Panc1 (cell line): ENCODE measurements around the gene RHOH. TPM values are rescaled to one million over a fixed set of nuclear protein-coding genes. Genes with fewer than 3 reads are reported as not detected.

Source experiments
- ATAC-seq: fragments of 200-7000 bp; cut with Tn5 transposase; 2 replicates; pipeline ENCODE4 v1.9.1; 2020; ENCODE audit warnings: mild to moderate bottlenecking, moderate library complexity
- BruUV-seq: library from RNA; stranded (reverse); fragments of 400-500 nt; replicated peaks from 2 replicates; lab custom pipeline; 2021; lab: Mats Ljungman, UMichigan
- CTCF ChIA-PET: fragments of 300-600 bp; sonication (Branson Sonifier 250); formaldehyde crosslinking; loops from one replicate; lab custom pipeline; 2022; ENCODE audit warnings: antibody characterized with exemption; lab: Charles Lee
- POLR2A ChIA-PET: fragments of 300-600 bp; sonication (Branson Sonifier 250); formaldehyde crosslinking; loops from one replicate; lab custom pipeline; 2022; ENCODE audit warnings: antibody characterized with exemption; lab: Charles Lee
- DNase-seq: peaks from one replicate; pipeline ENCODE4 v3.0.0-alpha.2; 2010; ENCODE audit warnings: low read depth, low spot score
- H3K27ac ChIP-seq: 2 replicates; pipeline ENCODE4 v1.5.1; 2011; ENCODE audit warnings: mild to moderate bottlenecking, low read length, inconsistent platforms
- H3K27me3 ChIP-seq: fragments of 200-500 bp; sonication (Bioruptor generic); 2 replicates; pipeline ENCODE4 v1.6.0; 2014; ENCODE audit warnings: low read length, inconsistent platforms; ENCODE audit not compliant: control insufficient read depth, insufficient read depth
- H3K36me3 ChIP-seq: fragments of 200-500 bp; sonication (Bioruptor generic); 2 replicates; pipeline ENCODE4 v1.5.1; 2014; ENCODE audit warnings: inconsistent platforms, mild to moderate bottlenecking, low read length, moderate library complexity; ENCODE audit not compliant: control insufficient read depth, insufficient read depth
- H3K4me1 ChIP-seq: 2 replicates; pipeline ENCODE4 v1.5.1; 2011; ENCODE audit warnings: inconsistent platforms, mild to moderate bottlenecking, low read length, moderate library complexity; ENCODE audit not compliant: control insufficient read depth, insufficient read depth
- H3K4me3 ChIP-seq, 2 experiments: 2 replicates each; pipeline ENCODE4 v1.5.1; 2011 to 2012; ENCODE audit warnings: low read depth in 2 of 2, low read length in 2 of 2, mild to moderate bottlenecking in 2 of 2, inconsistent platforms in 1 of 2, moderate library complexity in 1 of 2
- H3K9me3 ChIP-seq: fragments of 200-500 bp; sonication (Bioruptor generic); 2 replicates; pipeline ENCODE4 v1.5.1; 2014; ENCODE audit warnings: low read depth, mild to moderate bottlenecking, inconsistent platforms, low read length, moderate library complexity; ENCODE audit not compliant: control insufficient read depth, insufficient read depth
- POLR2AphosphoS5 ChIP-seq: IDR thresholded peaks from 2 replicates; pipeline ENCODE4 v1.6.1; 2012; ENCODE audit warnings: mild to moderate bottlenecking, low read depth, low read length, moderate library complexity
- SIN3A ChIP-seq: IDR thresholded peaks from 2 replicates; pipeline ENCODE4 v1.6.1; 2012; ENCODE audit warnings: low read depth, mild to moderate bottlenecking, low read length, moderate library complexity, borderline replicate concordance; ENCODE audit not compliant: insufficient read depth
- TCF7L2 ChIP-seq: IDR thresholded peaks from 2 replicates; pipeline ENCODE4 v1.6.1; 2011; ENCODE audit warnings: mild to moderate bottlenecking, low read depth, low read length, inconsistent platforms
- in situ Hi-C: cut with HindIII; loops from 2 replicates; pipeline ENCODE4 v1.10.0; 2016; ENCODE audit warnings: low sequenced_read_pairs, low pct_unique_long_range_greater_than_20kb
- intact Hi-C: fragments of 100-400 bp; cut with micrococcal nuclease; formaldehyde crosslinking; loops from one replicate; pipeline ENCODE4 v1.10.0; 2022; ENCODE audit not compliant: unreplicated experiment
- total RNA-seq: library from RNA; stranded (reverse); gene quantifications from one replicate; pipeline ENCODE4 v1.2.1, GENCODE V29; 2021; ENCODE audit not compliant: unreplicated experiment
- TF ChIP-seq, protein P1 (sequence below), 2 experiments: IDR thresholded peaks; 2 replicates each; pipeline ENCODE4 v1.6.1; 2011 to 2012; ENCODE audit warnings: low read depth in 2 of 2, control low read depth in 1 of 2, low read length in 1 of 2, mild to moderate bottlenecking in 1 of 2, moderate library complexity in 1 of 2; ENCODE audit not compliant: insufficient read depth in 1 of 2
- TF ChIP-seq, protein P2 (sequence below): fragments of 450-650 bp; IDR thresholded peaks from 2 replicates; pipeline ENCODE4 v1.5.1; 2017; ENCODE audit warnings: mild to moderate bottlenecking

The RHOH gene
- total RNA-seq, 1 experiment from 2014 or later: 1.2 TPM

DNA sequence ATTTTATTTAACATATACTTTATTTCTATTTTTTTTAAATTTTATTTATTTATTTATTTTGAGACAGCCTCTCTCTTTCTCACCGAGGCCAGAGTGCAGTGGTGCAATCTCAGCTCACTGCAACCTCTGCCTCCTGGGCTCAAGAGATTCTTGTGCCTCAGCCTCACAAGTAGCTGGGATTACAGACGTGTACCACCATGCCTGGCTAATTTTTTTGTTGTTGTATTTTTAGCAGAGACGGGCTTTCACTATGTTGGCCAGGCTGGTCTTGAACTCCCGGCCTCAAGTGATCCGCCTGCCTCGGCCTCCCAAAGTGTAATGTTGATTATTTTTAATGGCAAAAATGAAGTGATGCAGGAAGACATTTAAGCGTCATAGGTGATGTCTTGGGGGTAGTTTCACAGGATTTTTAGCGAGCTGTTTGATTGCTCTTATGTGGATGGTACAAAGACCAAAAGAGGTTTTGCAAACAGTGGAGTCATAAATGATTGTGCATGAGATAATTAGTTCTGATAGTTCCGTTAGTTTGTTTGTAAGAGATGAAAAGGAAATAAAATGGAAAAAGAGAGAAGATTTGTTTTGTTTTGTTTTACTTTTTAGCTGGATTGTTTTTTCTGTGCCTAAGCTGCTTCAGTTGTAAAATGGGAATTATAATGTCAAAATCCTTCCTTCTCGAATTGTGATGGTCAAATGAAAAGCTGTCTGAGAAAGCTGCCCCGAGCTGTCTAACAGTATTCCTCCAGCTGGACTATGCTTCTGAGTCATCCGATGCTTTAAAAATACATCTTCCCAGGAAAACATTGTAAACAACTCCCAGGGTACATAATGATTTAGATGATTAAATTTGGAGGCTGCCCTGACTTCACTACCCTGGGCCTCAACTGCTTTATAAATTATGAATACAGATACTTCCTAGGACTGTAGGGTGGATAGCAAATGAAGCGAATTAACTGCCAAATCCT, 14.7 kb downstream of the RHOH start:
- no peak for TF ChIP-seq TCF7L2
- TF ChIP-seq, protein P1, sequence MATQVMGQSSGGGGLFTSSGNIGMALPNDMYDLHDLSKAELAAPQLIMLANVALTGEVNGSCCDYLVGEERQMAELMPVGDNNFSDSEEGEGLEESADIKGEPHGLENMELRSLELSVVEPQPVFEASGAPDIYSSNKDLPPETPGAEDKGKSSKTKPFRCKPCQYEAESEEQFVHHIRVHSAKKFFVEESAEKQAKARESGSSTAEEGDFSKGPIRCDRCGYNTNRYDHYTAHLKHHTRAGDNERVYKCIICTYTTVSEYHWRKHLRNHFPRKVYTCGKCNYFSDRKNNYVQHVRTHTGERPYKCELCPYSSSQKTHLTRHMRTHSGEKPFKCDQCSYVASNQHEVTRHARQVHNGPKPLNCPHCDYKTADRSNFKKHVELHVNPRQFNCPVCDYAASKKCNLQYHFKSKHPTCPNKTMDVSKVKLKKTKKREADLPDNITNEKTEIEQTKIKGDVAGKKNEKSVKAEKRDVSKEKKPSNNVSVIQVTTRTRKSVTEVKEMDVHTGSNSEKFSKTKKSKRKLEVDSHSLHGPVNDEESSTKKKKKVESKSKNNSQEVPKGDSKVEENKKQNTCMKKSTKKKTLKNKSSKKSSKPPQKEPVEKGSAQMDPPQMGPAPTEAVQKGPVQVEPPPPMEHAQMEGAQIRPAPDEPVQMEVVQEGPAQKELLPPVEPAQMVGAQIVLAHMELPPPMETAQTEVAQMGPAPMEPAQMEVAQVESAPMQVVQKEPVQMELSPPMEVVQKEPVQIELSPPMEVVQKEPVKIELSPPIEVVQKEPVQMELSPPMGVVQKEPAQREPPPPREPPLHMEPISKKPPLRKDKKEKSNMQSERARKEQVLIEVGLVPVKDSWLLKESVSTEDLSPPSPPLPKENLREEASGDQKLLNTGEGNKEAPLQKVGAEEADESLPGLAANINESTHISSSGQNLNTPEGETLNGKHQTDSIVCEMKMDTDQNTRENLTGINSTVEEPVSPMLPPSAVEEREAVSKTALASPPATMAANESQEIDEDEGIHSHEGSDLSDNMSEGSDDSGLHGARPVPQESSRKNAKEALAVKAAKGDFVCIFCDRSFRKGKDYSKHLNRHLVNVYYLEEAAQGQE (IDR thresholded peaks at IDR 0.05; ENCODE audit: insufficient read depth in 1 of 2, low read depth in 2 of 2, low read length in 1 of 2): no peak
- TF ChIP-seq, protein P2, sequence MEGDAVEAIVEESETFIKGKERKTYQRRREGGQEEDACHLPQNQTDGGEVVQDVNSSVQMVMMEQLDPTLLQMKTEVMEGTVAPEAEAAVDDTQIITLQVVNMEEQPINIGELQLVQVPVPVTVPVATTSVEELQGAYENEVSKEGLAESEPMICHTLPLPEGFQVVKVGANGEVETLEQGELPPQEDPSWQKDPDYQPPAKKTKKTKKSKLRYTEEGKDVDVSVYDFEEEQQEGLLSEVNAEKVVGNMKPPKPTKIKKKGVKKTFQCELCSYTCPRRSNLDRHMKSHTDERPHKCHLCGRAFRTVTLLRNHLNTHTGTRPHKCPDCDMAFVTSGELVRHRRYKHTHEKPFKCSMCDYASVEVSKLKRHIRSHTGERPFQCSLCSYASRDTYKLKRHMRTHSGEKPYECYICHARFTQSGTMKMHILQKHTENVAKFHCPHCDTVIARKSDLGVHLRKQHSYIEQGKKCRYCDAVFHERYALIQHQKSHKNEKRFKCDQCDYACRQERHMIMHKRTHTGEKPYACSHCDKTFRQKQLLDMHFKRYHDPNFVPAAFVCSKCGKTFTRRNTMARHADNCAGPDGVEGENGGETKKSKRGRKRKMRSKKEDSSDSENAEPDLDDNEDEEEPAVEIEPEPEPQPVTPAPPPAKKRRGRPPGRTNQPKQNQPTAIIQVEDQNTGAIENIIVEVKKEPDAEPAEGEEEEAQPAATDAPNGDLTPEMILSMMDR: no peak
- intact Hi-C loops (no loop called here), in situ Hi-C loops (no loop called here)
- Histone ChIP-seq H3K27me3 (no peaks in the 10 kb centered on the region), H3K27ac (peak overlapping the region; percentile 59; the same call in 1 of the 2 replicates), H3K4me1 (peaks cover 5% of the 10 kb centered on the region; the same call in 1 of the 2 replicates), H3K9me3 (no peaks in the 10 kb centered on the region), H3K4me3 (no peak overlapping the region), H3K36me3 (no peaks in the 10 kb centered on the region)
- ATAC-seq (peak; percentile 48; the same call in 1 of the 2 replicates), DNase-seq (no peak)
- ChIA-PET CTCF (no interaction called here), POLR2A (no interaction called here)
- BruUV-seq: no TSS peak

DNA sequence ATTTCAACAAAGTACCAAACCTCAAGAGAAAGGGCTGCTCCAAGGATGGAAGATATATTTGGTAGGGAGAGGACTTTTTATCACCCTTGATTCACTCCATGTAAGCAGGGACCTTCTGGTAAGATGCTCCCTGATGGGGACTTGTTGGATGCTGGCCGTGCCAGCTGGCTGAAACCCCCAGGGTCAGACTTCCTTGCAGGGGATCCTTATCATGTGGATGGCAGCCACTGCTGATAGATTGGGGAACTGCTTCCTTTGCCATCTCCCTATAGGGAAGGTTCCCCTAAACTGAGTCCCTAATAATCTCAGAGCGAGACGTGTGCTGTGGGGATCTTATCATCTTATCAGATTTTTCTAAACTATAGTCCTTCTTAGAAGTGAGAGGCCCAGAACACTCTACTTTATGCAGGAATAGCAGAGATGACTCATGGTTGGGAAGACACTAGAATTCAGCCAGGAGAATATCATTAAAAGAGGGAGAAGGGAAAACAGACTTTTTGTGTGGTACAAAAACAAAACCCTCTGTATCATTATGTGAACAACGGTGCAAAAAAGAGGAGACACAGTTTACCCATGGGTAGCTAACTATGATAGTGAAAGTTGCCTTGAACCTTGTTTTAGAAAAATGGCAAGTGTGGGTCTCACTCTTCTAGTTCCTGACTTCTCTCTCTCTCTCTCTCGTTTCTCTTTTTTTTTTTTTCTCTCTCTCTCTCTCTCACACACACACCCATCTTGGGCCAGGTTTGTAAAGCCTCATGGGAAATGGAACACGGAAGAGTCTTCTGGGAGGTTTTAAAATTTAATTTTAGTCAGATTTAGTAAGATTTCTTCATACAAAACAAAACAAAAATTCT, 16.1 kb downstream of the RHOH start:
- in situ Hi-C loops (no loop called here), intact Hi-C loops (no loop called here)
- TF ChIP-seq, protein P1 (IDR thresholded peaks at IDR 0.05; ENCODE audit: insufficient read depth in 1 of 2, low read depth in 2 of 2, low read length in 1 of 2): no peak
- TF ChIP-seq, protein P2: no peak
- TF ChIP-seq POLR2AphosphoS5 (no peak), SIN3A (no peak)
- Histone ChIP-seq H3K4me1 (peaks cover 5% of the 10 kb centered on the region; the same call in 1 of the 2 replicates), H3K9me3 (no peaks in the 10 kb centered on the region), H3K36me3 (no peaks in the 10 kb centered on the region), H3K27ac (peak overlapping the region; percentile 39; the same call in 1 of the 2 replicates), H3K4me3 (no peak overlapping the region), H3K27me3 (no peaks in the 10 kb centered on the region)
- DNase-seq (no peak), ATAC-seq (no peak)
- ChIA-PET POLR2A (no interaction called here), CTCF (no interaction called here)
- BruUV-seq: no TSS peak
